GM12878 (cell line): ENCODE results near the gene IDS. TPM values are rescaled to one million over a fixed set of nuclear protein-coding genes. Genes with fewer than 3 reads are reported as not detected.
A peak's percentile ranks its signal among the peaks of the same experiment; 100 is the strongest.

Experiments
- ATAC-seq: fragments of 200-7000 bp; cut with Tn5 transposase; 3 replicates; pipeline ENCODE4 v1.9.1; 2020; ENCODE audit warnings: mild to moderate bottlenecking, moderate library complexity
- BruUV-seq: library from RNA; stranded (reverse); fragments of 400-500 nt; replicated peaks from 2 replicates; lab custom pipeline; 2021; lab: Mats Ljungman, UMichigan
- CTCF ChIA-PET: fragments of 300-600 bp; sonication (Branson Sonifier 250); formaldehyde crosslinking; extraction: SDS; loops from one replicate; lab custom pipeline; 2021; ENCODE audit warnings: inconsistent platforms; lab: Yijun Ruan, JAX
- POLR2A ChIA-PET: fragments of 350-600 bp; formaldehyde crosslinking; extraction: SDS; loops from one replicate; lab custom pipeline; 2021; ENCODE audit warnings: inconsistent platforms; lab: Charles Lee
- RAD21 ChIA-PET: fragments of 300-600 bp; sonication (Branson Sonifier 250); formaldehyde crosslinking; loops from one replicate; lab custom pipeline; 2023; ENCODE audit warnings: antibody characterized with exemption; ENCODE audit not compliant: unreplicated experiment; lab: Charles Lee
- SMC1A ChIA-PET: fragments of 300-600 bp; sonication (Branson Sonifier 250); formaldehyde crosslinking; loops from one replicate; lab custom pipeline; 2023; ENCODE audit not compliant: unreplicated experiment, uncharacterized antibody; lab: Charles Lee
- DNase-seq: peaks from one replicate; pipeline ENCODE4 v3.0.0-alpha.2; 2011; ENCODE audit warnings: low read depth, low spot score
- FAIRE-seq: peaks from 3 replicates; lab custom pipeline; 2011; peaks lifted over from hg19 to GRCh38; lab: Jason Lieb, UNC
- H2AFZ ChIP-seq: 2 replicates; pipeline ENCODE4 v1.6.0; 2011; ENCODE audit warnings: low read depth, low read length, control low read depth; ENCODE audit not compliant: control insufficient read depth
- H3K27ac ChIP-seq: 2 replicates; pipeline ENCODE4 v1.5.1; 2011; ENCODE audit warnings: control low read depth; ENCODE audit not compliant: control insufficient read depth, insufficient read depth
- H3K27me3 ChIP-seq, 2 experiments: replicated peaks in 1 of 2; 2 replicates each; pipeline versions ENCODE4 v1.6.0 to v1.6.1; 2011; ENCODE audit warnings: low read length in 1 of 2; ENCODE audit not compliant: control insufficient read depth in 2 of 2, insufficient read depth in 2 of 2
- H3K36me3 ChIP-seq, 2 experiments: 2 replicates each; pipeline ENCODE4 v1.5.1; 2011; ENCODE audit warnings: low read length in 1 of 2; ENCODE audit not compliant: control insufficient read depth in 2 of 2, insufficient read depth in 2 of 2
- H3K4me1 ChIP-seq: 2 replicates; pipeline ENCODE4 v1.6.1; 2011; ENCODE audit warnings: mild to moderate bottlenecking, low read length, moderate library complexity, mixed read lengths; ENCODE audit not compliant: control insufficient read depth, insufficient read depth
- H3K4me2 ChIP-seq: 2 replicates; pipeline ENCODE4 v1.6.0; 2011; ENCODE audit warnings: control low read depth; ENCODE audit not compliant: control insufficient read depth, insufficient read depth
- H3K4me3 ChIP-seq: fragments of 200-600 bp; sonication (generic); 2 replicates; pipeline ENCODE4 v1.5.1; 2016
- H3K79me2 ChIP-seq: 2 replicates; pipeline ENCODE4 v1.6.0; 2011; ENCODE audit warnings: low read length; ENCODE audit not compliant: control insufficient read depth, insufficient read depth
- H3K9ac ChIP-seq: 2 replicates; pipeline ENCODE4 v1.8.0; 2011; ENCODE audit warnings: low read length, control low read depth, mixed read lengths; ENCODE audit not compliant: control insufficient read depth, insufficient read depth
- H3K9me3 ChIP-seq: replicated peaks from 3 replicates; pipeline ENCODE4 v1.5.1; 2011; ENCODE audit warnings: mild to moderate bottlenecking, low read length; ENCODE audit not compliant: control insufficient read depth, insufficient read depth
- H4K20me1 ChIP-seq: 2 replicates; pipeline ENCODE4 v1.6.0; 2011; ENCODE audit not compliant: control insufficient read depth, insufficient read depth
- CEBPZ ChIP-seq: fragments of 150-350 bp; IDR thresholded peaks from 2 replicates; pipeline ENCODE4 v1.6.1; 2016; ENCODE audit warnings: low read depth, low read length
- DPF2 ChIP-seq: fragments of 450-650 bp; IDR thresholded peaks from 2 replicates; pipeline ENCODE4 v1.6.1; 2017; ENCODE audit warnings: mild to moderate bottlenecking
- PBX3 ChIP-seq: IDR thresholded peaks from 2 replicates; pipeline ENCODE4 v1.6.1; 2011; ENCODE audit warnings: mild to moderate bottlenecking, low read depth, low read length, moderate library complexity; ENCODE audit not compliant: insufficient replicate concordance
- RAD21 ChIP-seq: IDR thresholded peaks from 2 replicates; pipeline ENCODE4 v1.6.1; 2011; ENCODE audit warnings: mild to moderate bottlenecking, low read depth, low read length, moderate library complexity; ENCODE audit not compliant: insufficient read depth
- SRF ChIP-seq, 2 experiments: IDR thresholded peaks; 2 replicates each; pipeline ENCODE4 v1.6.1; 2011; ENCODE audit warnings: low read depth in 2 of 2, low read length in 2 of 2, mild to moderate bottlenecking in 1 of 2, moderate library complexity in 1 of 2
- STAT1 ChIP-seq: fragments of 450-650 bp; conservative IDR thresholded peaks from 2 replicates; pipeline ENCODE4 v1.6.1; 2014; ENCODE audit warnings: antibody characterized with exemption, mild to moderate bottlenecking
- WGBS: methylation state at CpG from one replicate; pipeline ENCODE4 v1.1.6; 2016; ENCODE audit warnings: low lambda C conversion rate; ENCODE audit not compliant: insufficient replicate concordance, insufficient coverage; ENCODE audit errors: missing lambda C conversion rate; 5-methylcytosine and 5-hydroxymethylcytosine counted together
- in situ Hi-C: fragments of 300-500 bp; cut with MboI; formaldehyde crosslinking; loops from 9 replicates; pipeline ENCODE4 v1.14.3; 2018; ENCODE audit warnings: mixed read lengths
- intact Hi-C: fragments of 100-400 bp; cut with micrococcal nuclease; formaldehyde crosslinking; loops from one replicate; pipeline ENCODE4 v1.14.2; 2022; ENCODE audit not compliant: unreplicated experiment
- polyA plus RNA-seq, 11 experiments: library from polyadenylated mRNA; depleted of rRNA in 4 of 11; unstranded in 6 of 11; stranded (reverse) in 5 of 11; fragments of >200 nt; fragmentation: Nextera tagmentation in 4 of 11; fragmentation: Illumina TruSeq in 1 of 11; extraction: Ambion mirVana in 4 of 11; extraction: Trizol in 1 of 11; gene quantifications; 1 replicate in 1 of 11; 2 replicates in 10 of 11; pipeline versions ENCODE4 v1.2.1 to v1.2.3, GENCODE V29; 2011 to 2016; ENCODE audit warnings: inconsistent platforms in 2 of 11, missing spikeins in 2 of 11, low read depth in 1 of 11
- total RNA-seq, 4 experiments: library from RNA; depleted of rRNA in 3 of 4; stranded (reverse); fragments of >200 nt in 3 of 4; fragmentation: Illumina TruSeq in 1 of 4; extraction: Trizol in 1 of 4; gene quantifications; 2 replicates each; pipeline versions ENCODE4 v1.2.1 to v1.2.3, GENCODE V29; 2013 to 2021

IDS gene
- total and polyA plus RNA-seq, 10 of the 15 experiments (the other 5 are each of a cell fraction or from before 2014, with no cell fraction given) = 6.1 to 79.1 (median 51.7) TPM

- no peak for TF ChIP-seq CEBPZ
- no peak for TF ChIP-seq STAT1
Observed at GRCh38 chrX:149540621-149541520, 35.8 kb upstream of the IDS start, which contains the start of gene EOLA1 (continued).

GRCh38 chrX:149540131-149540620, 35.1 kb upstream of the IDS start:
- WGBS = 24% methylated on average over 3 of the region's 24 CpGs
- SMC1A ChIA-PET = interaction anchor here (0.6 to 3.4 kb wide), 9 partner anchors 9 to 1317 kb away, joined by 3 to 16 read pairs (median 4); partner anchors contain the start of gene IDS
- no peak for DNase-seq
- in situ Hi-C loops (no loop called here), intact Hi-C loops (loop anchor here (1.0 to 2.0 kb wide), 2 partner anchors 35 to 91 kb away; partner anchors contain the start of genes IDS and TMEM185A)
- Histone ChIP-seq H3K9ac (peak overlapping the region; percentile 45; the same call in 1 of the 2 replicates), H2AFZ (peak overlapping the region; percentile 67), H3K79me2 (peaks cover 9% of the 10 kb centered on the region), H4K20me1 (no peaks in the 10 kb centered on the region), H3K4me3 (peak overlapping the region; percentile 58; the same call in 1 of the 2 replicates), H3K4me2 (peak overlapping the region; percentile 35; the same call in 1 of the 2 replicates), H3K27ac (peak overlapping the region; percentile 77), H3K27me3 (no peaks in the 10 kb centered on the region), H3K4me1 (peaks cover 4% of the 10 kb centered on the region; the same call in 1 of the 2 replicates), H3K36me3 (no peaks in the 10 kb centered on the region), H3K9me3 (no peaks in the 10 kb centered on the region)
- TF ChIP-seq SRF (IDR thresholded peaks at IDR 0.05; ENCODE audit: low read depth in 2 of 2, low read length in 2 of 2) (no peak), PBX3 (peak; percentile 13), STAT1 (no peak), RAD21 (peak; percentile 16; the same call in 1 of the 2 replicates), DPF2 (no peak)
- peak; percentile 57 for ATAC-seq
- POLR2A ChIA-PET = interaction anchor here (0.7 to 3.8 kb wide), 8 partner anchors 12 to 399 kb away, joined by 3 to 34 read pairs (median 8); partner anchors contain the start of genes EOLA2 and IDS
- RAD21 ChIA-PET = interaction anchor here (0.7 to 3.2 kb wide), 12 partner anchors 9 to 399 kb away, joined by 3 to 49 read pairs (median 8); partner anchors contain the start of genes EOLA2 and IDS
- CTCF ChIA-PET = interaction anchor here (0.7 to 2.7 kb wide), 7 partner anchors 10 to 400 kb away, joined by 3 to 29 read pairs (median 4); partner anchors contain the start of gene IDS
- BruUV-seq = no TSS peak
- FAIRE-seq = no peak
